Measurements from ENCODE around the gene PRDM15. TPM values are rescaled to one million over a fixed set of nuclear protein-coding genes. Genes with fewer than 3 reads are reported as not detected.

The PRDM15 gene
- total RNA-seq, 4 donors from 2014 or later, result 4.7 to 12.3 (median 7.3) TPM

DNA sequence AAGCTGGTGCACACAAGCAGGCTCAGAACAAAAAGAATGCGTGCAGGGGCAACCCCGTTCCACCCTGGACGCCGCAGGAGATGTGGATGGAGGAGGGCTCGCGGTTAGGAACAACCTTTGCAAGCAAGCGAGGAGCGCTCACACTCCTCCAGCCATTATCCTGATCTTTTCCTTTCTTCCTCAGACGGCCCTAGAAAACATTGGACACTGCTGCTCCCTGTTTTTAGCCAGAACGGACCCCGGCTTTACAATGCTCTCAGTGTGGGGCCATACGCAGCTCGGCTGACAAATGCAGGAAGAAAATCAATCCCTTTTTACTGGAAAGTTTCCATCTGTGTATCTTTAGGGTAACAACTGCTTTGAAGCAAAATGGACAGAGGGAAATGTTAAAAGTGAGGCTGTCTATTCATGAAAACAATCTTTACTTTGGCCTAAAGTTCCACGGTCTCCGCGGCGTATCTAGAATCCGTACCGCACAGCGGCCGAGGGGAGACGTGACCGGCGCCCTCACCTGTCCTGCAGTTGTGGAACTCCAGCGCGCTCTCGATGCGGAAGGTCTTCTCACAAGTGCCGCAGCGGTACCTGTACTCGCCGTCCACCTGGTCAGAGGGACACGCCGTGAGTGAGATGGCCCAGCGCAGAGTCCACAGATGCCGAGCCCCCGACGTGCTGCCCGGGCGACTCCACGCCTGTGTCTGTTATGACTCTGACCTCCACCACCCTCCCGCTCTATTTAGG, 44.0 kb downstream of the PRDM15 start:
- WGBS, 2 donors, result 95 to 97% methylated on average over 42 of the region's 42 CpGs
- H3K4me1 ChIP-seq, result no peaks in the 10 kb centered on the region
- DNase-seq, result no peak
- H3K4me3 ChIP-seq (replicated peaks in 1 of 3), result no peak overlapping the region
- no peaks in the 10 kb centered on the region for H3K9me3 ChIP-seq
- TF ChIP-seq POLR2A (IDR thresholded peaks at IDR 0.05), result no peak
- TF ChIP-seq, protein P1, sequence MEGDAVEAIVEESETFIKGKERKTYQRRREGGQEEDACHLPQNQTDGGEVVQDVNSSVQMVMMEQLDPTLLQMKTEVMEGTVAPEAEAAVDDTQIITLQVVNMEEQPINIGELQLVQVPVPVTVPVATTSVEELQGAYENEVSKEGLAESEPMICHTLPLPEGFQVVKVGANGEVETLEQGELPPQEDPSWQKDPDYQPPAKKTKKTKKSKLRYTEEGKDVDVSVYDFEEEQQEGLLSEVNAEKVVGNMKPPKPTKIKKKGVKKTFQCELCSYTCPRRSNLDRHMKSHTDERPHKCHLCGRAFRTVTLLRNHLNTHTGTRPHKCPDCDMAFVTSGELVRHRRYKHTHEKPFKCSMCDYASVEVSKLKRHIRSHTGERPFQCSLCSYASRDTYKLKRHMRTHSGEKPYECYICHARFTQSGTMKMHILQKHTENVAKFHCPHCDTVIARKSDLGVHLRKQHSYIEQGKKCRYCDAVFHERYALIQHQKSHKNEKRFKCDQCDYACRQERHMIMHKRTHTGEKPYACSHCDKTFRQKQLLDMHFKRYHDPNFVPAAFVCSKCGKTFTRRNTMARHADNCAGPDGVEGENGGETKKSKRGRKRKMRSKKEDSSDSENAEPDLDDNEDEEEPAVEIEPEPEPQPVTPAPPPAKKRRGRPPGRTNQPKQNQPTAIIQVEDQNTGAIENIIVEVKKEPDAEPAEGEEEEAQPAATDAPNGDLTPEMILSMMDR (IDR thresholded peaks at IDR 0.05), result no peak
- no peaks in the 10 kb centered on the region for H3K27me3 ChIP-seq
- no peak overlapping the region for H3K27ac ChIP-seq
- H3K36me3 ChIP-seq, result peaks cover 10 to 15% of the 10 kb centered on the region in 2 donors
- intact Hi-C loops (cut with DNase I), result no loop called here

DNA sequence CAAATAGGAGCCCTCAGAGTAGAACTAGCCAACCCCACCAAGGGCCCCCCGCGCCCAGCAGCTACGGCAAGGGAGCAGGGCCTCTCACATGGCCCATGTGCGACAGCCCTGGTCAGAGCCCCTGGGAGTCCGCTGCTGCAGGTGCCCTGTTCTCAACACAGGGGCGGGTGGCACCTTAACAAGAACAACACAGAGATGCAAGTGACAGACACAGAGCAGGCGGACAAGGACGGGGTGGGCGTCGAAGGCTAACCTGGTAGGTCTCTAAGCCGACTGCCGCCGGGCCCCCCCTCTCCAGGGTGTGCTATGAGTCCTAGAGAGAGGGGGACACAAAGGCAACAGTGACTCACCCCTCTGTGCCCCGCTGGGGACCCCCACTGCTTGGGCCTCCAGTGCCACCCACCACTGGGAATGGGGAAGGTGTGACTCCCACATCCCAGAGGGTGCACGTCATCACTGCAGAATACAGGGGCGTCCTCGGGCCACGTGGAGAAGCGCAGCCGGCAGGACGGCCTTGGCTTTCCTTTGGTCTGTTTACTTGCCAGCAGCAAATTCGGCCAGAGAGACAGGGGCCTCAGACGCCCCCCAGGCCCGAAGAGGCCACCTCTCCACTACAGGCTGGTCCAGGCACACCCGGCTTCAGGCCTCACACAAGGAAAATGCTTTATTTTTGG, 44.8 kb downstream of the PRDM15 start:
- TF ChIP-seq POLR2A (IDR thresholded peaks at IDR 0.05), result no peak
- TF ChIP-seq, protein P1 (IDR thresholded peaks at IDR 0.05), result no peak
- Histone ChIP-seq H3K4me3 (replicated peaks in 1 of 3) (no peak overlapping the region), H3K27me3 (no peaks in the 10 kb centered on the region), H3K27ac (no peak overlapping the region), H3K4me1 (no peaks in the 10 kb centered on the region), H3K9me3 (no peaks in the 10 kb centered on the region), H3K36me3 (peaks cover 10 to 15% of the 10 kb centered on the region in 2 donors)
- WGBS, 2 donors, result 87 to 95% methylated on average over 23 to 24 of the region's 25 CpGs
- no peak for DNase-seq
- intact Hi-C loops (cut with DNase I), result no loop called here

DNA sequence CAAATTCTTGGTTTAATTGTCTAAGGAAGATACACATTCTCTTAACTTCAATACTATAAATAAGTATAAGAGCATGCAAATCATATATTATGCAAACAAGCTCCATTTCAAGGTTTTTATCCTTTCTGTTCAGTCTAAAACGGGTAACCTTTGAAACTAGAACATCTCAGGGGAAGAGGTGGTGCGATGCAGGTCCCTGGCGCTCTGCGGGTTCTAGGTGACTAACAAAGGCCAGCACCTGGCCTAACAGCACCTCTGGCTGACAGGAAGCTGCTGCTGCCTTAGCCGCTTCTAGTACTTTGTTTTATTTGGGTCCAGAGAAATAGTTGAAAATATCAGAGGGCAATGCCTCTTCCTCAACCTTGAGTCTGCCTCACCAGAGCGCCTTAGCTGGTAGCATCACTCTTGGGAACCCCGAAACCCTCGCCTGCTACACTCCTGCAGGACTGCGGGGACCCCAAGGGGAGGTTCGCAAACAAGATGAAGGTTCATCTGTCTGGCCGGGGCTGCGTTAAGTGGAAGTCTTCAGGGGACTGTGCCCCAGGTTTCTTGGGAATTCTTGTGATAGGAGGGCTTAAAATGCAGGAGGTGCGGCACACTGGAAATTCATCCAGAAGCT, 45.5 kb downstream of the PRDM15 start:
- Histone ChIP-seq H3K36me3 (peaks cover 10 to 15% of the 10 kb centered on the region in 2 donors), H3K27ac (no peak overlapping the region)
- DNase-seq, result no peak

DNA sequence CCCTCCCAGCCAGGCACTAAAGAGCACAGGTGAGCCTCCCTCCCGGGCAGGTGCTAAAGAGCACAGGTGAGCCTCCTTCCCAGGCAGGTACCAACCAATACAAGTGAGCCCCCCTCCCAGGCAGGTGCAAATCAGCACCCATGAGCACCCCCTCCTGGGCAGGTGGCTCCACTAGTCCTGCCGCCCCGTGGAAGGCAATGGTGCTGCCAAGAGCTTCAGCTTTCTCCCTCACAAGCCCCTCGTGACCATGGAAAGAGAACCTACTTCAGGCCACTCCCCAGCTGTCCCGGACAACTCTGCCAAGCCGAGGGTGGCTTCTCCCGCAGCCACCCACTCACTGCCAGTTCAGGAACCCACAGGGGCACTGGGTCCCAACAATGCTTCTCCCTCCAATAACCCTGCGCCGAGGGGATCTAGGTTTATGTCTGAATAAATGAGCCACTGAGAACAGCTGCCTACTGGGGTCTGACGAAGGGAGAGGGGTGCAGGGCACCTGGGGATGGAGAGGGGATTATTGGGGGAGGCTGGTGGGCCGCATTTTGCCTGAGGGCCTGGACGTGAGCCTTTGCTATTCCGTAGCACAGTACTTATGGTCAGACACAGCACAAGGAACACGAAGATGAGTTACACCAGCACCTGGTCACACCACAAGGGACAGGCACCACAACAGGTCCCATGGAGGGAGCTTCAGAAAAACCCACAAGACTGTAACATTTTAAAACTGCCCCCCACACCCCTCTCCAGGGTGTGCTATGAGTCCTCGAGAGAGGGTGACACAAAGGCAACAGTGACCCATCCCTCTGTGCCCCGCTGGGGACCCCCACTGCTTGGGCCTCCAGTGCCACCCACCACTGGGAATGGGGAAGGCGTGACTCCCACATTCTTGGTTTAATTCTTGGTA, 46.3 kb downstream of the PRDM15 start:
- no peak for DNase-seq
- TF ChIP-seq, protein P1 (IDR thresholded peaks at IDR 0.05), result no peak
- no peak for TF ChIP-seq POLR2A (IDR thresholded peaks at IDR 0.05)
- Histone ChIP-seq H3K9me3 (no peaks in the 10 kb centered on the region), H3K4me1 (no peaks in the 10 kb centered on the region), H3K36me3 (peaks cover 12 to 13% of the 10 kb centered on the region in 2 donors), H3K4me3 (replicated peaks in 1 of 3) (no peak overlapping the region), H3K27me3 (no peaks in the 10 kb centered on the region), H3K27ac (no peak overlapping the region)
- intact Hi-C loops (cut with DNase I), result no loop called here
- WGBS, 2 donors, result 92 to 93% methylated on average over 17 of the region's 17 CpGs

More for the DNA sequence above, 45.5 kb downstream of the PRDM15 start:
- Histone ChIP-seq H3K27me3 (no peaks in the 10 kb centered on the region), H3K9me3 (no peaks in the 10 kb centered on the region), H3K4me3 (replicated peaks in 1 of 3) (no peak overlapping the region), H3K4me1 (no peaks in the 10 kb centered on the region)
- TF ChIP-seq, protein P1 (IDR thresholded peaks at IDR 0.05), result no peak
- no peak for TF ChIP-seq POLR2A (IDR thresholded peaks at IDR 0.05)
- WGBS, 2 donors, result 96 to 99% methylated on average over 13 of the region's 13 CpGs
- intact Hi-C loops (cut with DNase I), result no loop called here

Data from thyroid gland (tissue), 4 donors.